Hematopoietic multipotent progenitor cell treated with erythropoietin and hydrocortisone succinate and interleukin-3 and kit ligand, for 17 days (in vitro differentiated cells): ENCODE data around the gene SPIRE2.
"Not testable (repeated sequence)": the region's sequence is repeated elsewhere in the genome, so short reads cannot be mapped to it uniquely, and the experiment has no call there.

Experiments used
- DNase-seq: peaks from one replicate; pipeline ENCODE4 v3.0.0-alpha.2; 2015; ENCODE audit warnings: low spot score

Gene SPIRE2, protein sequence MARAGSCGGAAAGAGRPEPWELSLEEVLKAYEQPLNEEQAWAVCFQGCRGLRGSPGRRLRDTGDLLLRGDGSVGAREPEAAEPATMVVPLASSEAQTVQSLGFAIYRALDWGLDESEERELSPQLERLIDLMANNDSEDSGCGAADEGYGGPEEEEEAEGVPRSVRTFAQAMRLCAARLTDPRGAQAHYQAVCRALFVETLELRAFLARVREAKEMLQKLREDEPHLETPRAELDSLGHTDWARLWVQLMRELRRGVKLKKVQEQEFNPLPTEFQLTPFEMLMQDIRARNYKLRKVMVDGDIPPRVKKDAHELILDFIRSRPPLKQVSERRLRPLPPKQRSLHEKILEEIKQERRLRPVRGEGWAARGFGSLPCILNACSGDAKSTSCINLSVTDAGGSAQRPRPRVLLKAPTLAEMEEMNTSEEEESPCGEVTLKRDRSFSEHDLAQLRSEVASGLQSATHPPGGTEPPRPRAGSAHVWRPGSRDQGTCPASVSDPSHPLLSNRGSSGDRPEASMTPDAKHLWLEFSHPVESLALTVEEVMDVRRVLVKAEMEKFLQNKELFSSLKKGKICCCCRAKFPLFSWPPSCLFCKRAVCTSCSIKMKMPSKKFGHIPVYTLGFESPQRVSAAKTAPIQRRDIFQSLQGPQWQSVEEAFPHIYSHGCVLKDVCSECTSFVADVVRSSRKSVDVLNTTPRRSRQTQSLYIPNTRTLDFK

DNA sequence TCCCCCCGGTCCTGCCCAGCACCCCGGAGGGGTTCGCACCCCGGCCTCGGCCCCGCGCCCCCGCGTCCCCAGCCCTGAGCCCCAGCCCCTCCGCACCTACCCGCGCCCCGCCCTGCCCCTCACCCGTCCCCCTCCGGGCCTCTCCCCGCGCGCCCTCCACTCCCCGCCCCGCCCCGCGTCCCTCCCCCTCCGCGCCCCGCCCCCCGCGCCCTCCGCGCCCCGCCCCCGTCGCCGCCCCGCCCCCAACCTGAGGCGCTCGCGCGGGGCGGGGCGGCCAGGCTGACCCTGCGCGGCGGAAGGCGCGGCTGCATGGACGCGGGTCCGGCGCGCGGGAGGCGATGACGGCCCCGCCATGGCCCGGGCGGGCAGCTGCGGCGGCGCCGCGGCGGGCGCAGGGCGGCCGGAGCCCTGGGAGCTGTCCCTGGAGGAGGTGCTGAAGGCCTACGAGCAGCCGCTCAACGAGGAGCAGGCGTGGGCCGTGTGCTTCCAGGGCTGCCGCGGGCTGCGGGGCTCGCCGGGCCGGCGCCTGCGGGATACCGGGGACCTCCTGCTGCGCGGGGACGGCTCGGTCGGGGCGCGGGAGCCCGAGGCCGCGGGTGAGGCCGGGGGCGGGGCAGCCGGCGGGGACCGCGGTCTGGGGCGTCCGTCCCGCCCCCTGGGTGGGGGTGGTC lies at the start of gene SPIRE2:
TSS of gene SPIRE2 (plus strand) at position 277 of the 671 bp plus-strand sequence. CDS start at position 353, 76 bp downstream.
- DNase-seq, result peak; percentile 26

GRCh38 chr16:89779231-89779908 lies 48.9 kb upstream of the SPIRE2 start:
- DNase-seq, result no peak

GRCh38 chr16:89779909-89780305 lies 48.4 kb upstream of the SPIRE2 start:
- DNase-seq, result no peak

DNA sequence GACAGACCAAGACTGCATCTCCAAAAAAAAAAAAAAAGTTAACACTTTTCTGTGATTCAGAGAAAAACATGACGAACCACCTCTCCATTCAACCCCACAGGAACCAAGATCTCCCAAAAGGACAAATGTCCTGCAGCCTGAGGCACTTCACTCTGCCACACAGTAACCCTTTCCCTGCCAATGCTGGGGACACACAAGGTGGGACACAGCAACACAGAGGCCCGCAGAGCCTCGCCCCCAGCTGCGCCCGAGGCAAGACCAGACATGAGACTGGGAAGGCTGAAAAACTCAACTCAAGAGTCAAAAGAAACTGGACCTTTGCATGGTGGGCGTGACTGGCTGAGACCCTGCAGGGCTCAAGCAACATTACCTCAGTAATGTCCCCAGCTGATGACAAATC lies 45.8 kb upstream of the SPIRE2 start:
- no peak for DNase-seq

DNA sequence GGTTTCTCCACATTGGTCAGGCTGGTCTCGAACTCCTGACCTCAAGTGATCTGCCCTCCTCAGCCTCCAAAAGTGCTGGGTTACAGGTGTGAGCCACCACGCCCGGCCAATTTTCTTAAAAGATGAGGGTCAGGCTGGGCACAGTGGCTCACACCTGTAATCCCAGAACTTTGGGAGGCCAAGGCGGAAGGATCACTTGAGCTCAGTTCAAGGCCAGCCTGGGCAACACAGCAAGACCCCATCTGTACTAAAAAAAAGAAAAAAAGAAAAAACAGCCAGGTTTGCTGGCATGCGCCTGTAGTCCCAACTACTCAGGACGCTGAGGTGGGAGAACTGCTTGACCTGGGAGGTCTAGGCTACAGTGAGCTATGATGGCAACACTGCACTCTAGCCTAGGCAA lies 44.3 kb upstream of the SPIRE2 start:
- not testable (repeated sequence) for DNase-seq

DNA sequence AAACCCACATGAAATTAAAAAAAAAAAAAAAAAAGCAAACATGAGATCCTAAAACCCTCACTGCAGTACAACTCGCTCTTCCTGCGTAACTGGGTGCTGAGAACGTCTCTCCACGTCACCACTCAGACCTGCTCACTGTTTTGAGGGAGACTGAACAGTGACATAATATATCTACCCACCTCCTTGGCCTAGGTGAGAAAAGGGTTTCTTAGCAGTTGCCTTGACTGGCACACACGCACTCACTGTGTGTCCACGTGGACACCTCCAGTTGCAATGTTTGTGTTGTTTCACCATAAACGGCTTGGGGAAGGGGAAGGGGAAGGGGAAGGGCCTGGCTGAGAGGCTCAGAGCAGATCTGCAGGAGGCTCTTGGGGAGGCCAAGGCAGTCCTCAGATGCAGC lies 43.9 kb upstream of the SPIRE2 start:
- no peak for DNase-seq

DNA sequence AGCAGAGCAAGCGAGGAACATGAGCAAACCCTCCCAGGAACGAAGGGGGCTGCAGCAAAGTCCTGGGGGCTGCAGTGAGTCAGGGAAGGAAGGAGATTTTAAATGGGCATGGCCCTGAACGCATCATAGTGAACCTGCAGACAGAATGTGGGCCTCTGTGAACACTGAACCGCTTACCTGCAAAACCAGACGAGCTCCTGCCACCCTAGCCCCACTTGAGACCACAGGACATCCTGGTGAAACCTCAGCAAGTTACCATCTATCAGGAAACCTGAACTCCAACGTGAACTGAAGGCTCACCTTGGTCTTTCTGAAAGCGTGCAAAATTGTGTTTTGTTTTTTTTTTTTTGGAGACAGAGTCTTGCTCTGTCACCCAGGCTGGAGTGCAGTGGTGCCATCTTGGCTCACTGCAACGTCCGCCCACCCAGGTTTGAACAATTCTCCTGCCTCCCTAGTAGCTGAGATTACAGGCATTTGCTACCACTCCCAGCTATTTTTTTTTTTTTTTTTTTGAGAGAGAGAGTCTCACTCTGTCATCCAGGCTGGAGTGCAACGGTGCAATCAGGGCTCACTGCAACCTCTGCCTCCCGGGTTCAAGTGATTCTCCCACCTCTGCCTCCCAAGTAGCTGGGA lies 42.6 kb upstream of the SPIRE2 start:
- DNase-seq, result no peak

DNA sequence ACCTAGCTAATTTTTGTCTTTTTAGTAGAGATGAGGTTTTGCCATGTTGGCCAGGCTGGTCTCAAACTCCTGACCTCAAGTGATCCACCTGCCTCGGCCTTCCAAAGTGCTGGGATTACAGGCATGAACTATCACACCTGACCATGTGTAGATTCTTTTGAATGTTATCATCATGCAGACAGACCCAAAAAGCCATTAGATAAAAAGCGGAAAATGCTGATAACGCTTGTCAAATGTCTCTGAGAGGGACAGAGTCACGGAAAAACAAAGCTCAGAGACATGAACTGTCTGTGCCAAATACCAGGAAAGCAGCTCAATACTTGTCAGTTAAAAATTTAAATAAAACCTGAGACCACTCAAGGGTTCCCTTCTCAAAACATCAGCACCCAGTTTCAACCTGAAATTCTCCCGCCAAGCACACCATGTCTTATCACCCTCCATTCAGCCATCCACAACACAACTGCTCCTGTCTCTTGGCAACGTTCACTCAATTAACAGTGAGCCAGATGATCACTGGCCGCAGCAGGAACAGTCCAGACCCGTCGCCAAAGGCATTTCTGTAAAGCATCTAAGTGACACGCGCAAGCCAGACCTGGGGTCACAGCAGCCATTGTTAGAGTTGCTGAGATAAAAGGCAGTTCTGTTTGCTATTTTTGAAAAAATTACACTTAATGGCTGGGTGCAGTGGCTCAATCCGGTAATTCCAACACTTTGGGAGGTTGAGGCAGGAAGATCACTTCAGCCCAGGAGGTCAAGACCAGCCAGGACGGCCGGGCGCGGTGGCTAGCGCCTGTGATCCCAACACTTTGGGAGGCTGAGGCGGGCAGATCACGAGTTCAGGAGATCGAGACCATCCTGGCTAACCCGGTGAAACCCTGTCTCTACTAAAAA lies 41.6 kb upstream of the SPIRE2 start:
- DNase-seq, result no peak

- no peak for DNase-seq
Measured at GRCh38 chr16:89787365-89787805, 40.9 kb upstream of the SPIRE2 start.

DNA sequence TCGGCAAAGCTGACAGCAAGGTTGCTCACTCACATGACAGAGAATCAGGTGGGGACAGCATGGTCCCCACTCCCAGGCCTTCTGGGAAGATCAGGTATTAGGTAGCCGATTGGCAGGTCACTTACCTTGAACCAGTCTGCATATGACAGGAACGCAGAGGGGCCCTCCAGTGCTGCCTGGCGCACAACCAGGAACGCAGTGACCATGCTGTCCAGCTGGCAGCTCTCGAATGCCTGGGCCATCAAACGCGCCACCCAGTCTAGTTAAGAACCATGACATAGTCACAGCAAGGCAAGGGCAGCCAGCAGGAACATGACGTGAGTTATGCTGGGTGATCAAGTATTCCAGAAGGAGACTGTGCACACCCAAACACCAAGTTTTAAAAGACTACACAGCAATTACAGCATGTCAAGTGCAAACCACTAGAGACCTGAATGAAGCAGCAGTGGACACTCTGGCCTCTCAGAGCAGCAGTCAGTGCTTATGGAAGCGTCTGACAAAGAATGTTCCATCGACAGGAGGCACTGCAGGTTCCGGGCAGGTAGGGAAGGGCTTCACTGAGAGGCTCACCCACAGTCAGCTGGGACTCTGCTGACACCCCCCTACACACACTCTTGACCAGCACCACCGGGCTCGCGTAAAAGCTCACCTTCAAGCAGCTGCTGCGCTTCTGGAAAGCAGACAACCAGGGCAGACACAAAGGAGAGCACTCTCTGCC lies 36.8 kb upstream of the SPIRE2 start:
- no peak for DNase-seq

GRCh38 chr16:89793092-89793491 lies 35.2 kb upstream of the SPIRE2 start:
- DNase-seq, result peak; percentile 49

GRCh38 chr16:89793955-89794354 lies 34.3 kb upstream of the SPIRE2 start:
- DNase-seq, result no peak

GRCh38 chr16:89795676-89796075 lies 32.6 kb upstream of the SPIRE2 start:
- DNase-seq, result no peak

DNA sequence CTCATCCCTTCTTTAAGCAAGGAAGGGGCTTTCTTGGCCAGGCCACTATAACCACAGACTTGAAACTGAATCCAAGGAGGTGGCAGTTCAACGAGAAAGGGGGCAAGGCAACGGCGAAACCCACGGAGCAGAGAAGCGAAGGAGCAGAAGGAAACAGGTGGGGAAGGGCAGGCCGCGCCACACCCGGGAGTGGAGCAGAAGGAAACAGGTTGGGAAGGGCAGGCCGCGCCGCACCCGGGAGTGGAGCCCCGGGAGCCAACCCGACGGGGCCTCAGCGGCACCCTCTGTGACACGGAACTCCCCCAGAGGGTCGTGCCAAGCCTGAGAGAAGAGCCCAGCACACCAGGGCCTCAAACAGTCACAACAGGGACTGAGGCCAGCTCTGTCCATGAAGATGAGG lies 32.2 kb upstream of the SPIRE2 start:
- DNase-seq, result no peak

DNA sequence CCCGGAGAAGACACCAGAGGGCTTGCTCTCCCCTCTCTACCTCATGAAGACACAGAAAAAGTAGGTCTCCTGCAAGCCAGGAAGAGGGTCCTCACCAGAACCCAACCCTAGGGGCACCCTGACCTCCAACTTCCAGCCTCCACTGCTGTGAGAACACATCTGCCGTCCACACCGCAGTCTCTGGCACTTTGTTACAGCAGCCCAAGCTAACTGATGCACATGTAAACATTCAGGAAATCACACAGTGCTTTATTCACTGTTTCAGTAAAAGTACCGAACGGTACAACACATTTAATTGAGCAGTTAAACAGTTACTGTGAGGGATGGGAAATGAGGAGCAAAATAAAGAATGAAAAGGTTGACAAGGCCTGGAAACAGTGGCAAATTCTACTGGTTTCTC lies 30.1 kb upstream of the SPIRE2 start:
- DNase-seq, result no peak

GRCh38 chr16:89798832-89799370 lies 29.4 kb upstream of the SPIRE2 start:
- no peak for DNase-seq

DNA sequence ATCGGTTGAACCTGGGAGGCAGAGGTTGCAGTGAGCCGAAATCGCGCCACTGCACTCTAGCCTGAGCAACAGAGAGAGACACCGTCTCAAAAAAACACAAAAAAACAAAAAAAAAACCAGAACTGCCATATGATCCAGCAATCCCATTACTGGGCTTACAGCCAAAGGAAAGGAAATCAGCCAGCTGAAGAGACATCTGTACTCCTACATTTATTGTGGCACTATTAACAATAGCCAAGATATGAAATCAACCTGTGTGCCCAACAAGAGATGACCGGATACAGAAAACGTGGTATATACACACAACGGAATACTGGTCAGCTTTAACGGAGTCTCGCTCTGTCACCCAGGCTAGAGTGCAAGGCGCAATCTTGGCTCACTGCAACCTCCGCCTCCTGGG lies 26.5 kb upstream of the SPIRE2 start:
- no peak for DNase-seq

DNA sequence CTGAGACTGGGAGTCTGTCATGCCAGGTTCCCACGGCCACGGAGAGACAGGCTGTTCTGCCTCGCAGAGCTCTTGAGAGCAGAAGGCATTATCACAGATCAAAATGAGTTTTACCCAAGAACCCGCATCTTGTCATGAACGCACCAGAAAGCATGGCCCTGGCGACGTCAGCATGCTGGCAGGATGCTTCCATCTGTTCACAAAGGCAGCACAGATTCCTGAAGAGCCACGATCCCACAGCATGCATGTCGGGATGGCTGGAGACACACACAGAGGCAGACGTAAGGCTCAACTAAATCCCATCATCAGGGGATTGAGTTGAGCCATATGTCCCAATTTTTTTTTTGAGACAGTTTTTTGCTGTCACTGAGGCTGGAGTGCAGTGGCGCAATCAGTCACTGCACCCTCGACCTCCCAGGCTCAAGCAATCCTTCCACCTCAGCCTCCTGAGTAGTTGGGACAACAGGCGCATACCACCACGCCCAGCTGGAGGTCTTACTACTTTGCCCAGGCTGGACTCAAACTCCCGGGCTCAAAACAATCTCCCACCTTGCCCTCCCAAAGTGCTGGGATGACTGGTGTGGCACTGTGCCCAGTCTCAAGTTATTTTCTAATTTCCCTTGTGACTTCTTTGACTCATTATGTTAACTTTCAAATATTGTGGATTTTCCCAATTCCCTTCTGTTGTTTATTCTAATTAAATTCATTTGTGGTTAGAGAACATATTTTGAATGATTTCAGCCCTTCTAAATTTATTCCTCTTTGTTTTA lies 23.0 kb upstream of the SPIRE2 start:
- no peak for DNase-seq

DNA sequence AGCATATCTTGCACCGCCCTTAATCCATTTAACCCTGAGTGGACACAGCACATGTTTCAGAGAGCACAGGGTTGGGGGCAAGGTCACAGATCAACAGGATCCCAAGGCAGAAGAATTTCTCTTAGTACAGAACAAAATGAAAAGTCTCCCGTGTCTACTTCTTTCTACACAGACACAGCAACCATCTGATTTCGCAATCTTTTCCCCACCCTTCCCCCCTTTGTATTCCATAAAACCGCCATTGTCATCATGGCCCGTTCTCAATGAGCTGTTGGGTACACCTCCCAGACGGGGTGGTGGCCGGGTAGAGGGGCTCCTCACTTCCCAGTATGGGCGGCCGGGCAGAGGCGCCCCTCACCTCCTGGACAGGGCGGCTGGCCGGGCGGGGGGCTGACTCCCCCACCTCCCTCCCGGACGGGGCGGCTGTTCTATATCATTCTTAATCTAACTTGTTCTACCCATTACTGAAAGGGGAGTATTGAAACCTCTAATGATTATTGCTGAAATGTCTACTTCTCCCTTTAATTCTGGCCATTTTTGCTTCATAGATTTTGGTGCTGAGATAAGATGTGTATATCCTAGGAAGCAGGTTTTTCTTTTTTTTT lies 21.6 kb upstream of the SPIRE2 start:
- DNase-seq, result not testable (repeated sequence)
